Activated CD4-positive, alpha-beta T cell treated with anti-CD3 and anti-CD28 coated beads for 4 hours (primary cell): Measurements from ENCODE around the gene PPP2R5A.
"Not testable (repeated sequence)": the region's sequence is repeated elsewhere in the genome, so short reads cannot be mapped to it uniquely, and the experiment has no call there.

ENCODE experiments used
- DNase-seq, 2 donors: peaks; one replicate each; pipeline ENCODE4 v3.0.0-alpha.2; 2020

PPP2R5A gene

GRCh38 chr1:212269306-212269705 lies 15.9 kb upstream of the PPP2R5A start:
- no peak for DNase-seq

GRCh38 chr1:212270564-212270963 lies 14.6 kb upstream of the PPP2R5A start:
- DNase-seq, result no peak

GRCh38 chr1:212271234-212271633 lies 14.0 kb upstream of the PPP2R5A start:
- no peak for DNase-seq

- DNase-seq, result no peak
These were observed 13.3 kb upstream of the PPP2R5A start for GRCh38 chr1:212271823-212272485.

GRCh38 chr1:212281590-212281989 lies 3.6 kb upstream of the PPP2R5A start:
- DNase-seq, result no peak

GRCh38 chr1:212283741-212284140 lies 1.5 kb upstream of the PPP2R5A start:
- DNase-seq, result no peak

GRCh38 chr1:212284332-212284743 lies 872 bp upstream of the PPP2R5A start:
- no peak for DNase-seq

- DNase-seq, result peak; percentile 70 to 73
These were observed 710 bp downstream of the PPP2R5A start for GRCh38 chr1:212285685-212286555.

- DNase-seq, result no peak
These were observed 1.4 kb downstream of the PPP2R5A start for GRCh38 chr1:212286556-212287131.

- DNase-seq, result no peak
These were observed 2.2 kb downstream of the PPP2R5A start for GRCh38 chr1:212287261-212287895.

GRCh38 chr1:212287995-212288394 lies 2.8 kb downstream of the PPP2R5A start:
- not testable (repeated sequence) for DNase-seq

- DNase-seq, result no peak
These were observed 3.4 kb downstream of the PPP2R5A start for GRCh38 chr1:212288615-212289014.

- DNase-seq, result no peak
These were observed 4.3 kb downstream of the PPP2R5A start for GRCh38 chr1:212289262-212290077.

GRCh38 chr1:212290608-212291007 lies 5.4 kb downstream of the PPP2R5A start:
- DNase-seq, result no peak

- DNase-seq, result peak in 1 of 2 donors; percentile 17
These were observed 6.4 kb downstream of the PPP2R5A start for GRCh38 chr1:212291505-212292134.

- DNase-seq, result no peak
These were observed 7.3 kb downstream of the PPP2R5A start for GRCh38 chr1:212292250-212293105.

- no peak for DNase-seq
These were observed 8.4 kb downstream of the PPP2R5A start for GRCh38 chr1:212293579-212293978.

GRCh38 chr1:212294983-212295382 lies 9.8 kb downstream of the PPP2R5A start:
- DNase-seq, result no peak

- no peak for DNase-seq
These were observed 10.4 kb downstream of the PPP2R5A start for GRCh38 chr1:212295579-212295978.

GRCh38 chr1:212297338-212297737 lies 12.1 kb downstream of the PPP2R5A start:
- no peak for DNase-seq

- DNase-seq, result no peak
These were observed 16.4 kb downstream of the PPP2R5A start for GRCh38 chr1:212301580-212301979.
